ENCODE data around the gene RAB11FIP2. TPM values are rescaled to one million over a fixed set of nuclear protein-coding genes. Genes with fewer than 3 reads are reported as not detected.
A peak's percentile ranks its signal among the peaks of the same experiment; 100 is the strongest.

RAB11FIP2 gene
- polyA plus RNA-seq, 2 of the 4 experiments (the other 2 are of a cell fraction), result 10.0 to 29.3 TPM

DNA sequence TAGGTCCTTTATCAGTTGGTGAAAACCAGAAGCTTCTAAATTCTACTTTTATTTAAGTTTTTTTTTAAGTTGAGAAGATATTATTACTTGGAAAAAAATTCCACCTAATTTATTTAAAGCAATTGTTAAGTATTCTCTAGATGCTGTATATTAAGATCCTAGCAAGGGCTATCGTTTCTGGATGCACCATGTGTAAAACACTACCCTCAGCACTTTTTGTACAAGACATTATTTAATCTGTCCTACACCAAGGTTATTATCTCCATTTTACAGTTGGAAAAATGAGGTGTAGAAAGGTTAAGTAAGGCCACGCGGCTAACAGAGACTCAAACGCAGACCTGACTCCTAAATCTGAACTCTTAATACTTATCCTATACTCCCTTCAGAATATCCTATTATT, 19.8 kb downstream of the RAB11FIP2 start:
- H3K9me3 ChIP-seq, result no peaks in the 10 kb centered on the region
- peak; percentile 31 for TF ChIP-seq MAFK (IDR thresholded peaks at IDR 0.05; ENCODE audit: partially characterized antibody)
- TF ChIP-seq, protein P1, sequence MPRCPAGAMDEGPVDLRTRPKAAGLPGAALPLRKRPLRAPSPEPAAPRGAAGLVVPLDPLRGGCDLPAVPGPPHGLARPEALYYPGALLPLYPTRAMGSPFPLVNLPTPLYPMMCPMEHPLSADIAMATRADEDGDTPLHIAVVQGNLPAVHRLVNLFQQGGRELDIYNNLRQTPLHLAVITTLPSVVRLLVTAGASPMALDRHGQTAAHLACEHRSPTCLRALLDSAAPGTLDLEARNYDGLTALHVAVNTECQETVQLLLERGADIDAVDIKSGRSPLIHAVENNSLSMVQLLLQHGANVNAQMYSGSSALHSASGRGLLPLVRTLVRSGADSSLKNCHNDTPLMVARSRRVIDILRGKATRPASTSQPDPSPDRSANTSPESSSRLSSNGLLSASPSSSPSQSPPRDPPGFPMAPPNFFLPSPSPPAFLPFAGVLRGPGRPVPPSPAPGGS (IDR thresholded peaks at IDR 0.05), result no peak
- TF ChIP-seq CHD2 (IDR thresholded peaks at IDR 0.05; ENCODE audit: low read length, partially characterized antibody), result no peak
- FAIRE-seq, result no peak
- no peak overlapping the region for H3K4me2 ChIP-seq
- DNase-seq (ENCODE audit: low read depth in 1 of 2, low spot score in 1 of 2), result no peak
- ATAC-seq, result no peak
- no peak overlapping the region for H3K27ac ChIP-seq
- ChIA-PET POLR2A (no interaction called here), CTCF (interaction anchor here (1.0 kb wide), 1 partner anchor 16 kb away, joined by 3 read pairs; no protein-coding TSS in a partner anchor)
- 92% methylated on average over 4 of the region's 4 CpGs for WGBS (ENCODE audit: missing lambda C conversion rate)
- H3K4me3 ChIP-seq, result no peak overlapping the region
- no peaks in the 10 kb centered on the region for H3K4me1 ChIP-seq

DNA sequence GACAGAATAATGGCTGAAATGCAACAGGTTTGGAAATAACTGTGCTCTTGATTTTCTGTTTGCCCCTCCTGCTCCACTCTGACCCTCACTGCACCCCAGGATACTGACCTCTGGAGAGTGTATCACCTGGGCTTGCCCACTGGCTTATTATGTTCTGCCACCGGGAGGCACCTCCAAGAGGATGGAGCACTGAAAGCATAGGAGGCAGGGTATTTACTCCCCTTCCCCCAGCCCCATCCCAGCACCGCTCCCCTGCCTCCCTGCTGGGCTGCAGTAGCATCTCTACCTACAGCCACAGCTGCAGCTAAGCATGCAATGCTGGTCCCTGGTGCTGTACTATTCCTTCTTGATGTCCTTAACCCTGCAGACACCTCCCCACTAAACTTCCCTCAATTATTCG, 26.4 kb downstream of the RAB11FIP2 start:
- no peak overlapping the region for H3K4me3 ChIP-seq
- H3K4me2 ChIP-seq, result no peak overlapping the region
- POLR2A ChIA-PET, result no interaction called here
- no peak for DNase-seq (ENCODE audit: low read depth in 1 of 2, low spot score in 1 of 2)
- no peak for FAIRE-seq
- WGBS (ENCODE audit: missing lambda C conversion rate), result 78% methylated on average over 3 of the region's 3 CpGs
- no peak overlapping the region for H3K27ac ChIP-seq
- ATAC-seq, result peak; percentile 53 to 70; a peak in 3 of 6 replicates
- CTCF ChIA-PET, result no interaction called here
- H3K9me3 ChIP-seq, result no peaks in the 10 kb centered on the region
- no peaks in the 10 kb centered on the region for H3K4me1 ChIP-seq
- TF ChIP-seq CHD2 (IDR thresholded peaks at IDR 0.05; ENCODE audit: low read length, partially characterized antibody) (no peak), RAD21 (conservative IDR thresholded peaks at IDR 0.05 in 1 of 2, IDR thresholded peaks at IDR 0.05 in 1 of 2) (no peak), SREBF2 (IDR thresholded peaks at IDR 0.05) (no peak), PHF8 (IDR thresholded peaks at IDR 0.05; ENCODE audit: borderline replicate concordance, low read depth) (no peak), HOXB5 (CRISPR knock-in tag; IDR thresholded peaks at IDR 0.05) (no peak), EP300 (IDR thresholded peaks at IDR 0.05) (no peak), RARB (CRISPR knock-in tag; IDR thresholded peaks at IDR 0.05) (no peak), PBX3 (IDR thresholded peaks at IDR 0.05) (no peak), POLR2AphosphoS2 (conservative IDR thresholded peaks at IDR 0.05; ENCODE audit: low read length) (no peak), E2F6 (IDR thresholded peaks at IDR 0.05; ENCODE audit: borderline replicate concordance, low read depth) (no peak), USF2 (IDR thresholded peaks at IDR 0.05) (no peak), RNF2 (IDR thresholded peaks at IDR 0.05; ENCODE audit: borderline replicate concordance, low read depth) (no peak), ZC3H11A (IDR thresholded peaks at IDR 0.05) (no peak), MYC (IDR thresholded peaks at IDR 0.05; ENCODE audit: borderline replicate concordance, low read length) (no peak), RCOR1 (IDR thresholded peaks at IDR 0.05; ENCODE audit: low read depth, low read length) (no peak), SMC3 (IDR thresholded peaks at IDR 0.05) (no peak), HDAC2 (IDR thresholded peaks at IDR 0.05) (no peak), CBX8 (IDR thresholded peaks at IDR 0.05) (no peak), KDM5A (IDR thresholded peaks at IDR 0.05) (no peak), HES2 (IDR thresholded peaks at IDR 0.05) (no peak)

DNA sequence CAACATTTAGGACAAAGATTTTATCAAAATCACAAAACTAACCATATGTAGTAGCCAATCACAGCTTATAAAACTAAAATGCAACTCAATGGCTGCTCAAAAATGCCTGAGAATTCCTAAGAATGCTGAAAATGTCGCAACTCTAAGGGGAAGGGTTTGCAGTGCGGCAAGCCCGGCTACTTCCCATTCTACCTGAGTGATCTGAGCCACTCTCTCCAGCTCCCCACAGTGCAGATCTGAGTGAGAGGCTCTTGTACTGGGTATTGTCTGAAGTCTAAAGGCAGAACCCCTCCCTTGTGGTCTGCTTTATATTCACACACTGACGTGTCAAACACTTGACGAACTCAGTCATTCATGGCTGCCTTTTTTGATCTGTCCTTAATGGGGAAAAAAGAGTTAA, 28.9 kb downstream of the RAB11FIP2 start:
- Histone ChIP-seq H3K4me2 (no peak overlapping the region), H3K4me3 (no peak overlapping the region), H3K27ac (no peak overlapping the region), H3K4me1 (no peaks in the 10 kb centered on the region), H3K9me3 (no peaks in the 10 kb centered on the region)
- TF ChIP-seq RAD21 (conservative IDR thresholded peaks at IDR 0.05 in 1 of 2, IDR thresholded peaks at IDR 0.05 in 1 of 2), result no peak
- TF ChIP-seq EHMT2 (IDR thresholded peaks at IDR 0.05; ENCODE audit: low read depth), result no peak
- TF ChIP-seq PBX3 (IDR thresholded peaks at IDR 0.05), result no peak
- TF ChIP-seq RFX5 (IDR thresholded peaks at IDR 0.05), result no peak
- TF ChIP-seq BHLHE40 (IDR thresholded peaks at IDR 0.05; ENCODE audit: low read depth, low read length), result no peak
- TF ChIP-seq JUN (IDR thresholded peaks at IDR 0.05), result no peak
- 94% methylated on average over 5 of the region's 5 CpGs for WGBS (ENCODE audit: missing lambda C conversion rate)
- FAIRE-seq, result no peak
- CTCF ChIA-PET, result no interaction called here
- ATAC-seq, result no peak
- POLR2A ChIA-PET, result no interaction called here
- no peak for DNase-seq (ENCODE audit: low read depth in 1 of 2, low spot score in 1 of 2)

Data from A549 (cell line).